Effector memory CD8-positive, alpha-beta T cell (primary cell): Measurements from ENCODE around the gene TDRD6.

Experiments
- ATAC-seq: fragments of 150-1000 bp; cut with Tn5 transposase; replicated peaks from 2 replicates; pipeline ENCODE4 v1.10.0; 2021; ENCODE audit warnings: mild to moderate bottlenecking, moderate library complexity
- DNase-seq, 3 experiments: peaks; one replicate each; pipeline ENCODE4 v3.0.0; 2021
- H3K27ac Mint-ChIP-seq, 2 donors: one replicate each; pipeline ENCODE4 v1.8.0; 2022; ENCODE audit warnings: mild to moderate bottlenecking in 2 of 2, mixed read lengths in 2 of 2, moderate library complexity in 2 of 2
- H3K27me3 Mint-ChIP-seq, 2 donors: one replicate each; pipeline ENCODE4 v1.8.0; 2022; ENCODE audit warnings: mixed read lengths in 2 of 2
- H3K36me3 Mint-ChIP-seq: one replicate; pipeline ENCODE4 v1.8.0; 2022; ENCODE audit warnings: mild to moderate bottlenecking, moderate library complexity, mixed read lengths; ENCODE audit not compliant: insufficient read depth
- H3K4me1 Mint-ChIP-seq, 2 donors: one replicate each; pipeline ENCODE4 v1.8.0; 2022; ENCODE audit warnings: low read depth in 2 of 2, mixed read lengths in 2 of 2
- H3K4me3 Mint-ChIP-seq, 2 donors: one replicate each; pipeline ENCODE4 v1.8.0; 2022; ENCODE audit warnings: mild to moderate bottlenecking in 2 of 2, mixed read lengths in 2 of 2, moderate library complexity in 2 of 2
- H3K9me3 Mint-ChIP-seq, 2 donors: one replicate each; pipeline ENCODE4 v1.8.0; 2022; ENCODE audit warnings: mixed read lengths in 2 of 2

The TDRD6 gene

DNA sequence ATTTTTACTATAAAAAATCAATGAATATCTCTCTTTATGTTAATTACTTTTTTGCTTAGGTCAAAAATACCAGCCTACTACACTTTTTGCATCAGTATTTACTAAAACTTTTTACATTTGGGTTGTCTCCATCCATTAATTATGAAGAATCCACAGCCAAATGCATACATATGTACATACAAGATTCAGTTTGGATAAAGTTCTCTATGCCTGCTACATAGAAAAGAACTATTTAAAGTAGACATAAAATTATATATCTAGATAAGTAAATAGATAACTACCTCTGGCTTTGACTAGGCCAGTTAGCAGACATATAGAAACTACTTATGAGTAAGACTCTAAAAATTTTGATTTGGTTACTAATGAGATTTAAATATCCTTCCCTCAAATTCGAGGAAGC lies 12.3 kb downstream of the TDRD6 start:
- no peaks in the 10 kb centered on the region for H3K9me3 Mint-ChIP-seq
- peaks cover 21 to 31% of the 10 kb centered on the region in 2 donors for H3K27me3 Mint-ChIP-seq
- no peaks in the 10 kb centered on the region for H3K4me1 Mint-ChIP-seq
- DNase-seq (no peak), ATAC-seq (no peak)
- no peak overlapping the region for H3K27ac Mint-ChIP-seq
- H3K36me3 Mint-ChIP-seq: no peaks in the 10 kb centered on the region
- H3K4me3 Mint-ChIP-seq: no peak overlapping the region

DNA sequence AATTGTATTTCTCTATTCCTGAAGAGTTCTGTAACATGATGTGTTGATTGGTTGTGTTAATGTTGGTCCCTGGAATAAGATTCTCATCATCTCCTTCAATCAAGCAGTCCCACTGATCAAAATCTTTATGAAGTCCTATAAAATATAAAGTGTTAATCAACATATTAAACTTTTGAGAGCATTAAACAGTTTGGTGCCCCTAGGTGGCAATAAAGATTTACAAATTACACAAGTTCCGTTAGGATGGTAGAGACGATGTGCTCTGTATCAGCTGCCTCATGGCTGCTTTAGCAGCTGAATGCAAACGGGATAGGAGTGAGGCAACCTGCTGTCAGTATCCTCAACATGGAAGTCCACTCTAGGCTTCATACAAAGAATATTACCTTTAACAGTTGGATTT lies 16.9 kb downstream of the TDRD6 start:
- Mint-ChIP-seq H3K27ac (no peak overlapping the region), H3K4me1 (no peaks in the 10 kb centered on the region), H3K27me3 (peaks cover 23 to 34% of the 10 kb centered on the region in 2 donors), H3K36me3 (no peaks in the 10 kb centered on the region), H3K4me3 (no peak overlapping the region), H3K9me3 (no peaks in the 10 kb centered on the region)
- ATAC-seq (no peak), DNase-seq (no peak)

DNA sequence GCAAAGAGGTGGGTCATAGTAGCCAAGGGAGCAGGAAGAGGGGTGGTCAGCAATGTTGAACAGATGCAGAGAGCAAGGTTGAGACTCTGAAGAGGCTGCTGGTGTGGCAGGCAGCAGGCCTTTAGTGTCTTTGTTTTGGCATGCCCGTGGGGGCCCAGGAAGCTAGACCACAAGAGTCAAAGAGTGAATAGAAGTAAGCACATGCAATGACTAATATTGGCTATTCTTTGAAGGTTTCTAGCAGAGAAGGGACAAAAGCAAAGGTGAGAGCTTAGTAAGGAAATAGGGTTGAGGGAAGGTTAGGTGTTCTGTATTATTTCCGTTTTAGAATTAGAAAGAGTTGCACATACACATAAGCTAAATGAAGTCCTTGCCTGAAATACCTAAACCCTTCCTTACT lies 18.8 kb downstream of the TDRD6 start:
- no peaks in the 10 kb centered on the region for H3K4me1 Mint-ChIP-seq
- no peak overlapping the region for H3K27ac Mint-ChIP-seq
- no peak overlapping the region for H3K4me3 Mint-ChIP-seq
- no peaks in the 10 kb centered on the region for H3K9me3 Mint-ChIP-seq
- no peaks in the 10 kb centered on the region for H3K36me3 Mint-ChIP-seq
- ATAC-seq: no peak
- no peak for DNase-seq
- peaks cover 28 to 41% of the 10 kb centered on the region in 2 donors for H3K27me3 Mint-ChIP-seq

- Mint-ChIP-seq H3K9me3 (no peaks in the 10 kb centered on the region), H3K4me3 (no peak overlapping the region), H3K4me1 (no peaks in the 10 kb centered on the region), H3K27ac (no peak overlapping the region), H3K27me3 (peaks cover 18 to 20% of the 10 kb centered on the region in 2 donors), H3K36me3 (no peaks in the 10 kb centered on the region)
- ATAC-seq (no peak), DNase-seq (no peak)
Measured at GRCh38 chr6:46711491-46711890, 23.8 kb downstream of the TDRD6 start.

GRCh38 chr6:46715141-46715540 lies 27.5 kb downstream of the TDRD6 start:
- no peak for DNase-seq
- Mint-ChIP-seq H3K4me3 (no peak overlapping the region), H3K4me1 (peaks cover 2 to 3% of the 10 kb centered on the region in 2 donors), H3K9me3 (no peaks in the 10 kb centered on the region), H3K27ac (no peak overlapping the region), H3K36me3 (no peaks in the 10 kb centered on the region), H3K27me3 (peaks cover 17 to 24% of the 10 kb centered on the region in 2 donors)
- ATAC-seq: no peak

DNA sequence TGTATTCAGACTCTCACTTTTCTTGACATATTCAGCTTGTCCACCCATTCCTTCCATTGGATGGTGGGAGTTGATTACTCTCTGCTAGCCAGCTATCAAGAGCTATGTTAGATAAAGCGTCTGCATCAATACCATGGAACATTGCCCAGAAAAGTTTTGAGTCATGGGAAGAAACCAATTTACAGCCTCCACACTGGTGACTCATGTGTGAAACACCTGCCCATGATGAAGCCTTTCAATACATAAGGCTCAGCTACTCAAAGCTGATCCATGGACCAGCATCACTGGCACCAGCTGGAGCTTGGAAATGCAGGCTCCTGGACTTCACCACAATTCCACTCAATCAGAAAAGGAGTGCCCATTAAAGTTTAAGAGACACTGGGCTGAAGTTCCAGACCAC lies 31.4 kb downstream of the TDRD6 start:
- Mint-ChIP-seq H3K27ac (no peak overlapping the region), H3K4me1 (peaks cover 2 to 3% of the 10 kb centered on the region in 2 donors), H3K27me3 (peaks cover 32 to 34% of the 10 kb centered on the region in 2 donors), H3K36me3 (no peaks in the 10 kb centered on the region), H3K4me3 (no peak overlapping the region), H3K9me3 (no peaks in the 10 kb centered on the region)
- ATAC-seq: no peak
- DNase-seq: no peak

GRCh38 chr6:46720401-46720800 lies 32.7 kb downstream of the TDRD6 start:
- peaks cover 2 to 3% of the 10 kb centered on the region in 2 donors for H3K4me1 Mint-ChIP-seq
- H3K27ac Mint-ChIP-seq: no peak overlapping the region
- ATAC-seq (no peak), DNase-seq (no peak)
- no peaks in the 10 kb centered on the region for H3K9me3 Mint-ChIP-seq
- peaks cover 44 to 45% of the 10 kb centered on the region in 2 donors for H3K27me3 Mint-ChIP-seq
- no peak overlapping the region for H3K4me3 Mint-ChIP-seq
- H3K36me3 Mint-ChIP-seq: no peaks in the 10 kb centered on the region

GRCh38 chr6:46729787-46730326 lies 42.2 kb downstream of the TDRD6 start:
- Mint-ChIP-seq H3K4me3 (no peak overlapping the region), H3K4me1 (peaks cover 2 to 4% of the 10 kb centered on the region in 2 donors), H3K9me3 (no peaks in the 10 kb centered on the region), H3K27me3 (peaks cover 57 to 79% of the 10 kb centered on the region in 2 donors), H3K36me3 (no peaks in the 10 kb centered on the region), H3K27ac (no peak overlapping the region)
- ATAC-seq: no peak
- DNase-seq: no peak

DNA sequence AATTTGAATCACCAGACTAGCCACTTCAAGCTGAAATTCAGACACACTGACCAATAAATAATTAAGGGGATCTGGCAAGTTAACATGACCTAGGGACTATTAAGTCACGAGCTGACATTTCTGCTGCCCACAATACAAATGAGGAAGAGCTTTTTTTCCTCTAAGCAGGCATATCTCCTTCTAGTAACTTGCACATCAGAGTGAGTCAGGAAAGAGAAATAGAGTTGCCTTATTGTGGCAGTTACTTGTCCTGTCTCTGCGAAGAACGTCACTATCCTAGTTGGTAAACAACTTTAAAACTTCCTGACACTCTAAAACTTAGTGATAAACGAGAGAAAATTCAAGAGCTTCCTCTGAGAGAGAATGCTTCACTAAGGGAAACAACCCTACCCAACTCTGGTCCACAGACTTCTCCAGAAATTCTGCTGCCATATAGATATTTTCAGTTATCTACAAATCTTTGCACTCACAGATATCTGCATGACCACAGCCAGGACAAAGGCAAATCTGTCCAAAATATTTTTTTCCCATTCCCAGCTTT lies 43.3 kb downstream of the TDRD6 start:
- Mint-ChIP-seq H3K27me3 (peaks cover 60 to 85% of the 10 kb centered on the region in 2 donors), H3K36me3 (no peaks in the 10 kb centered on the region), H3K27ac (no peak overlapping the region), H3K4me1 (peaks cover 4 to 5% of the 10 kb centered on the region in 2 donors), H3K4me3 (no peak overlapping the region), H3K9me3 (no peaks in the 10 kb centered on the region)
- ATAC-seq: no peak
- no peak for DNase-seq

- Mint-ChIP-seq H3K36me3 (no peaks in the 10 kb centered on the region), H3K4me1 (peaks cover 4 to 5% of the 10 kb centered on the region in 2 donors), H3K9me3 (no peaks in the 10 kb centered on the region)
Measured at GRCh38 chr6:46733341-46733801, 45.7 kb downstream of the TDRD6 start.

GRCh38 chr6:46734867-46735719 lies 47.4 kb downstream of the TDRD6 start, which contains the start of gene PLA2G7:
TSS of gene PLA2G7 (minus strand) at chr6:46735375. CDS start at chr6:46722891, 12,484 bp downstream.
- Mint-ChIP-seq H3K27ac (no peak within 1 kb of the TSS), H3K4me3 (peak within 1 kb of the TSS; percentile 32 to 46), H3K9me3 (no peaks in the 10 kb centered on the region), H3K4me1 (peaks cover 4 to 5% of the 10 kb centered on the region in 2 donors), H3K27me3 (peaks cover 72 to 75% of the 10 kb centered on the region in 2 donors), H3K36me3 (no peaks in the 10 kb centered on the region)
- no peak for ATAC-seq
- no peak for DNase-seq

More at GRCh38 chr6:46733341-46733801, 45.7 kb downstream of the TDRD6 start:
- peaks cover 74 to 89% of the 10 kb centered on the region in 2 donors for H3K27me3 Mint-ChIP-seq
- DNase-seq: no peak
- no peak overlapping the region for H3K27ac Mint-ChIP-seq
- no peak overlapping the region for H3K4me3 Mint-ChIP-seq
- ATAC-seq: no peak

GRCh38 chr6:46735720-46736031 lies 48.0 kb downstream of the TDRD6 start:
- DNase-seq (no peak), ATAC-seq (no peak)
- Mint-ChIP-seq H3K27ac (no peak overlapping the region), H3K36me3 (no peaks in the 10 kb centered on the region), H3K4me3 (no peak overlapping the region), H3K27me3 (peaks cover 69% of the 10 kb centered on the region in 2 donors), H3K4me1 (peaks cover 4 to 5% of the 10 kb centered on the region in 2 donors), H3K9me3 (no peaks in the 10 kb centered on the region)

DNA sequence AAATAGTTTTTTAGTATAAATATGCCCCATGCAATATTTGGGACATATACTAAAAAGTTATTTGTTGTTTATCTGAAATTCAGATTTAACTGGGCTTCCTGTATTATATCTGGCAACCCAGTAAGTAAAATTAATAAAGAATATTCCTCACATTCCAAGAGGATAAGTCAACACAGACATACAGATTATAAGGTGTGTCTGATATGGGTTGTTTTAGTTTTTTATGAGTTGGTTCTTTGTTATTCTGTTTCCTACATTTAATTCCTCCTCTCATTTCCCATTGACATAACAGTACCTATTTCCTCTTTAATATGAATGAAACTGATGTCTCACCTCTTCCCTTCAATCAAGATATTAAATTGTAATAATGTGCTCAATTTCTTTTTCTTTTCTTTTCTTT lies 49.2 kb downstream of the TDRD6 start:
- Mint-ChIP-seq H3K27ac (no peak overlapping the region), H3K36me3 (no peaks in the 10 kb centered on the region), H3K9me3 (no peaks in the 10 kb centered on the region), H3K4me3 (no peak overlapping the region), H3K4me1 (peaks cover 4 to 5% of the 10 kb centered on the region in 2 donors), H3K27me3 (peaks cover 58 to 59% of the 10 kb centered on the region in 2 donors)
- ATAC-seq (no peak), DNase-seq (no peak)

GRCh38 chr6:46741482-46741881 lies 53.8 kb downstream of the TDRD6 start:
- Mint-ChIP-seq H3K4me1 (no peaks in the 10 kb centered on the region), H3K27ac (no peak overlapping the region), H3K9me3 (no peaks in the 10 kb centered on the region), H3K4me3 (no peak overlapping the region), H3K36me3 (no peaks in the 10 kb centered on the region), H3K27me3 (peaks cover 20 to 27% of the 10 kb centered on the region in 2 donors)
- no peak for ATAC-seq
- DNase-seq: no peak
